ENCODE data around the gene ADRB1.

ADRB1 gene

DNA sequence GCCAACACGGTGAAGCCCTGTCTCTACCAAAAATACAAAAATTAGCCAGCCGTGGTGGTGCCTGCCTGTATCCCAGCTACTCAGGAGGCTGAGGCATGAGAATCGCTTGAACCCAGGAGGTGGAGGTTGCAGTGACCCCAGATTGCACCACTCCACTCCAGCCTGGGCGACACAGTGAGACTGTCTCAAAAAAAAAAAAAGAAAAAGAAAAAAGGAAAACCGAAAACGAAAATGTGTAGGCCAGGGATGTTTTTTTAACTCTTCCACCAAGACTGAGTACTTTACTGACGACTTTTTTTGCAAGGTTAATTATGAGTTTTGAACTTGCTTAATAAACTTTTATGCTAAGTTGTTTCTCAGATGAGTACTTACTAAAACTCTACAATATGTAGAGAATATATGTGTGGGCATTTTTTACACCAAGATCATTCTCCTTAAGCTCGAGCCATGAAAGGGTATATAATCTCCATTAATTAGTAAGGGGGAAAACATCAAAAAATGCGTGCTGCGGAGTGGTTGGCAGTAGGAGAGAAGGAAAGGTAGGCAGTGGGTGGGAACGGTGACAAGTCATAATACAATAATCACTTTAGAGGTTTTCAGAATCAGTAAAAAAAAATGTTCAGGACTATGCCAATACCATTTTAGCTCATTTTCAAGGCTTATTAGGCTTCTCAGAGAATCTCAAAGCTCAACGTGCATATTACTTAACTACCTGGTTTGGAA lies 8.6 kb upstream of the ADRB1 start:
- Histone ChIP-seq H3K4me3 (ENCODE audit: insufficient read depth, low read depth, low read length) (no peak overlapping the region), H3K27ac (ENCODE audit: insufficient read depth, low read depth, low read length, poor library complexity, severe bottlenecking) (no peak overlapping the region), H3K27me3 (ENCODE audit: control insufficient read depth, insufficient read depth, low read length, poor library complexity, severe bottlenecking) (peaks cover 10% of the 10 kb centered on the region), H3K36me3 (ENCODE audit: control insufficient read depth, insufficient read depth, low read length) (no peaks in the 10 kb centered on the region), H3K4me1 (ENCODE audit: control insufficient read depth, insufficient read depth, low read length) (no peaks in the 10 kb centered on the region), H3K9me3 (ENCODE audit: control insufficient read depth, low read length) (no peaks in the 10 kb centered on the region)
- 91 to 93% methylated on average over 10 to 11 of the region's 12 CpGs for WGBS, 2 experiments

DNA sequence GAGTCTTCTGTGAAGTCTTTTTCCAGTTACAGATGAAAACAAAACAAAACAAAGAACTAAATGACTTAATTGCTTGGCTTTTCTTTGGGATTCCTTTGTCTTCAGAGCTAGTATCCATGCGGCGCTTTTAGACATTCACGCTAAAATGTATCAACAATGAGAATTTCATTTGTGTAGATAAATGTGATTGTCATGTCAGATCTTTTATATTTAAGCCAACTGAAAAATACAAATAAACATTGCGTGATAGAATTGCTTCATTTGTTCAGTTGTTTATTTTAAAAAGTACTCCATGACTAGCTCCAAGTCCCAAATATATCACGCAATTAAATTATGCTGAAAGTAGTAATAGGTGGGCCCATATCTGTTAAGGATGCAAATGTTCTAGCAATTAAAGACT lies 7.9 kb upstream of the ADRB1 start:
- H3K27ac ChIP-seq (ENCODE audit: insufficient read depth, low read depth, low read length, poor library complexity, severe bottlenecking): no peak overlapping the region
- WGBS, 2 experiments: 83 to 95% methylated on average over 4 to 5 of the region's 5 CpGs
- no peaks in the 10 kb centered on the region for H3K36me3 ChIP-seq (ENCODE audit: control insufficient read depth, insufficient read depth, low read length)
- H3K4me3 ChIP-seq (ENCODE audit: insufficient read depth, low read depth, low read length): no peak overlapping the region
- H3K9me3 ChIP-seq (ENCODE audit: control insufficient read depth, low read length): no peaks in the 10 kb centered on the region
- H3K27me3 ChIP-seq (ENCODE audit: control insufficient read depth, insufficient read depth, low read length, poor library complexity, severe bottlenecking): peaks cover 17% of the 10 kb centered on the region
- no peaks in the 10 kb centered on the region for H3K4me1 ChIP-seq (ENCODE audit: control insufficient read depth, insufficient read depth, low read length)

GRCh38 chr10:114038819-114039218 lies 4.8 kb upstream of the ADRB1 start:
- no peaks in the 10 kb centered on the region for H3K36me3 ChIP-seq (ENCODE audit: control insufficient read depth, insufficient read depth, low read length)
- no peak overlapping the region for H3K4me3 ChIP-seq (ENCODE audit: insufficient read depth, low read depth, low read length)
- peaks cover 48% of the 10 kb centered on the region for H3K27me3 ChIP-seq (ENCODE audit: control insufficient read depth, insufficient read depth, low read length, poor library complexity, severe bottlenecking)
- 90 to 92% methylated on average over 3 of the region's 3 CpGs for WGBS, 2 experiments
- no peaks in the 10 kb centered on the region for H3K9me3 ChIP-seq (ENCODE audit: control insufficient read depth, low read length)
- peaks cover 3% of the 10 kb centered on the region for H3K4me1 ChIP-seq (ENCODE audit: control insufficient read depth, insufficient read depth, low read length)
- H3K27ac ChIP-seq (ENCODE audit: insufficient read depth, low read depth, low read length, poor library complexity, severe bottlenecking): no peak overlapping the region

GRCh38 chr10:114041166-114041565 lies 2.5 kb upstream of the ADRB1 start:
- H3K36me3 ChIP-seq (ENCODE audit: control insufficient read depth, insufficient read depth, low read length): no peaks in the 10 kb centered on the region
- no peaks in the 10 kb centered on the region for H3K9me3 ChIP-seq (ENCODE audit: control insufficient read depth, low read length)
- 87% methylated on average over 8 of the region's 8 CpGs for WGBS, 2 experiments
- peaks cover 71% of the 10 kb centered on the region for H3K27me3 ChIP-seq (ENCODE audit: control insufficient read depth, insufficient read depth, low read length, poor library complexity, severe bottlenecking)
- H3K4me1 ChIP-seq (ENCODE audit: control insufficient read depth, insufficient read depth, low read length): peaks cover 3% of the 10 kb centered on the region
- H3K4me3 ChIP-seq (ENCODE audit: insufficient read depth, low read depth, low read length): no peak overlapping the region
- no peak overlapping the region for H3K27ac ChIP-seq (ENCODE audit: insufficient read depth, low read depth, low read length, poor library complexity, severe bottlenecking)

DNA sequence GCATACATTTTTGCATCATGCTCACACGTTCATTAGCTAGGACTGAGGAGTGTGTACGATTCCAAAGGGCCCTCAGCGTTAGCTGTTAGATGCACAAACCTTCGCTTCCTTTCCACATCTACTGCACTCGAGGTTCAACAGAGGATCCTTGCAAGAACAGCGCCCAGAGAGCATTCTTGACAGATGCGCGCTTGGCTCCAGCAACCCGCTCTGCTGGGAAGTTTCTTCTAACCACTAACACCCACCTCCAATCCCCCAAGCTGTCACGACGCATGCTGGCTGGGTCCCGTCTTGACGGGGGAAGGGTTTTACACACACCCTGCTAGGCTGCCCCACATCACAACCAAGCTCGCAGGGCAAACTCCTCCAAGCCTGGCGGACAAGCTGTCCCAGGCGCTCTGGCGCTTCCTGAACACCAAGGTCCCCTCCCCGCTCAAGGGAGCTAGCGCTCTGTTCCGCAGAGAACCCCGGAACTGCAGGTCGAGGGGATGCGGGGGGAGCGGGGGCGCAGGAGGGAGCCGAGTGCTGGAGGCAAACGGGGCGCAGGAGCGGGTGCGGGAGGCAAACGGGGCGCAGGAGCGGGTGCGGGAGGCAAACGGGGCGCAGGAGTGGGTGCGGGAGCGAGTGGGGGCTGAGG lies 653 bp upstream of the ADRB1 start:
- no peaks in the 10 kb centered on the region for H3K9me3 ChIP-seq (ENCODE audit: control insufficient read depth, low read length)
- H3K27me3 ChIP-seq (ENCODE audit: control insufficient read depth, insufficient read depth, low read length, poor library complexity, severe bottlenecking): peaks cover 90% of the 10 kb centered on the region
- no peak overlapping the region for H3K27ac ChIP-seq (ENCODE audit: insufficient read depth, low read depth, low read length, poor library complexity, severe bottlenecking)
- no peaks in the 10 kb centered on the region for H3K36me3 ChIP-seq (ENCODE audit: control insufficient read depth, insufficient read depth, low read length)
- H3K4me1 ChIP-seq (ENCODE audit: control insufficient read depth, insufficient read depth, low read length): peaks cover 3% of the 10 kb centered on the region
- WGBS, 2 experiments: 2 to 3% methylated on average over 38 of the region's 38 CpGs
- peak overlapping the region; percentile 36 for H3K4me3 ChIP-seq (ENCODE audit: insufficient read depth, low read depth, low read length)

DNA sequence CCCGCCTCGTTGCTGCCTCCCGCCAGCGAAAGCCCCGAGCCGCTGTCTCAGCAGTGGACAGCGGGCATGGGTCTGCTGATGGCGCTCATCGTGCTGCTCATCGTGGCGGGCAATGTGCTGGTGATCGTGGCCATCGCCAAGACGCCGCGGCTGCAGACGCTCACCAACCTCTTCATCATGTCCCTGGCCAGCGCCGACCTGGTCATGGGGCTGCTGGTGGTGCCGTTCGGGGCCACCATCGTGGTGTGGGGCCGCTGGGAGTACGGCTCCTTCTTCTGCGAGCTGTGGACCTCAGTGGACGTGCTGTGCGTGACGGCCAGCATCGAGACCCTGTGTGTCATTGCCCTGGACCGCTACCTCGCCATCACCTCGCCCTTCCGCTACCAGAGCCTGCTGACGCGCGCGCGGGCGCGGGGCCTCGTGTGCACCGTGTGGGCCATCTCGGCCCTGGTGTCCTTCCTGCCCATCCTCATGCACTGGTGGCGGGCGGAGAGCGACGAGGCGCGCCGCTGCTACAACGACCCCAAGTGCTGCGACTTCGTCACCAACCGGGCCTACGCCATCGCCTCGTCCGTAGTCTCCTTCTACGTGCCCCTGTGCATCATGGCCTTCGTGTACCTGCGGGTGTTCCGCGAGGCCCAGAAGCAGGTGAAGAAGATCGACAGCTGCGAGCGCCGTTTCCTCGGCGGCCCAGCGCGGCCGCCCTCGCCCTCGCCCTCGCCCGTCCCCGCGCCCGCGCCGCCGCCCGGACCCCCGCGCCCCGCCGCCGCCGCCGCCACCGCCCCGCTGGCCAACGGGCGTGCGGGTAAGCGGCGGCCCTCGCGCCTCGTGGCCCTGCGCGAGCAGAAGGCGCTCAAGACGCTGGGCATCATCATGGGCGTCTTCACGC lies 825 bp downstream of the ADRB1 start:
- Histone ChIP-seq H3K27me3 (ENCODE audit: control insufficient read depth, insufficient read depth, low read length, poor library complexity, severe bottlenecking) (peaks cover 98% of the 10 kb centered on the region), H3K9me3 (ENCODE audit: control insufficient read depth, low read length) (no peaks in the 10 kb centered on the region), H3K27ac (ENCODE audit: insufficient read depth, low read depth, low read length, poor library complexity, severe bottlenecking) (no peak overlapping the region), H3K4me1 (ENCODE audit: control insufficient read depth, insufficient read depth, low read length) (peaks cover 3% of the 10 kb centered on the region), H3K4me3 (ENCODE audit: insufficient read depth, low read depth, low read length) (peak overlapping the region; percentile 36), H3K36me3 (ENCODE audit: control insufficient read depth, insufficient read depth, low read length) (no peaks in the 10 kb centered on the region)
- 12% methylated on average over 106 of the region's 106 CpGs for WGBS, 2 experiments

DNA sequence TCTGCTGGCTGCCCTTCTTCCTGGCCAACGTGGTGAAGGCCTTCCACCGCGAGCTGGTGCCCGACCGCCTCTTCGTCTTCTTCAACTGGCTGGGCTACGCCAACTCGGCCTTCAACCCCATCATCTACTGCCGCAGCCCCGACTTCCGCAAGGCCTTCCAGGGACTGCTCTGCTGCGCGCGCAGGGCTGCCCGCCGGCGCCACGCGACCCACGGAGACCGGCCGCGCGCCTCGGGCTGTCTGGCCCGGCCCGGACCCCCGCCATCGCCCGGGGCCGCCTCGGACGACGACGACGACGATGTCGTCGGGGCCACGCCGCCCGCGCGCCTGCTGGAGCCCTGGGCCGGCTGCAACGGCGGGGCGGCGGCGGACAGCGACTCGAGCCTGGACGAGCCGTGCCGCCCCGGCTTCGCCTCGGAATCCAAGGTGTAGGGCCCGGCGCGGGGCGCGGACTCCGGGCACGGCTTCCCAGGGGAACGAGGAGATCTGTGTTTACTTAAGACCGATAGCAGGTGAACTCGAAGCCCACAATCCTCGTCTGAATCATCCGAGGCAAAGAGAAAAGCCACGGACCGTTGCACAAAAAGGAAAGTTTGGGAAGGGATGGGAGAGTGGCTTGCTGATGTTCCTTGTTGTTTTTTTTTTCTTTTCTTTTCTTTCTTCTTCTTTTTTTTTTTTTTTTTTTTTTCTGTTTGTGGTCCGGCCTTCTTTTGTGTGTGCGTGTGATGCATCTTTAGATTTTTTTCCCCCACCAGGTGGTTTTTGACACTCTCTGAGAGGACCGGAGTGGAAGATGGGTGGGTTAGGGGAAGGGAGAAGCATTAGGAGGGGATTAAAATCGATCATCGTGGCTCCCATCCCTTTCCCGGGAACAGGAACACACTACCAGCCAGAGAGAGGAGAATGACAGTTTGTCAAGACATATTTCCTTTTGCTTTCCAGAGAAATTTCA lies 1.7 kb downstream of the ADRB1 start:
- no peaks in the 10 kb centered on the region for H3K36me3 ChIP-seq (ENCODE audit: control insufficient read depth, insufficient read depth, low read length)
- 8 to 9% methylated on average over 76 to 78 of the region's 78 CpGs for WGBS, 2 experiments
- peaks cover 3% of the 10 kb centered on the region for H3K4me1 ChIP-seq (ENCODE audit: control insufficient read depth, insufficient read depth, low read length)
- no peaks in the 10 kb centered on the region for H3K9me3 ChIP-seq (ENCODE audit: control insufficient read depth, low read length)
- no peak overlapping the region for H3K4me3 ChIP-seq (ENCODE audit: insufficient read depth, low read depth, low read length)
- H3K27ac ChIP-seq (ENCODE audit: insufficient read depth, low read depth, low read length, poor library complexity, severe bottlenecking): no peak overlapping the region
- H3K27me3 ChIP-seq (ENCODE audit: control insufficient read depth, insufficient read depth, low read length, poor library complexity, severe bottlenecking): peaks cover 96% of the 10 kb centered on the region

GRCh38 chr10:114046087-114046458 lies 2.4 kb downstream of the ADRB1 start:
- 71 to 84% methylated on average over 7 of the region's 7 CpGs for WGBS, 2 experiments
- Histone ChIP-seq H3K4me3 (ENCODE audit: insufficient read depth, low read depth, low read length) (no peak overlapping the region), H3K4me1 (ENCODE audit: control insufficient read depth, insufficient read depth, low read length) (peaks cover 3% of the 10 kb centered on the region), H3K9me3 (ENCODE audit: control insufficient read depth, low read length) (no peaks in the 10 kb centered on the region), H3K27ac (ENCODE audit: insufficient read depth, low read depth, low read length, poor library complexity, severe bottlenecking) (no peak overlapping the region), H3K27me3 (ENCODE audit: control insufficient read depth, insufficient read depth, low read length, poor library complexity, severe bottlenecking) (peaks cover 90% of the 10 kb centered on the region), H3K36me3 (ENCODE audit: control insufficient read depth, insufficient read depth, low read length) (no peaks in the 10 kb centered on the region)

GRCh38 chr10:114048472-114048871 lies 4.8 kb downstream of the ADRB1 start:
- 75 to 81% methylated on average over 3 of the region's 3 CpGs for WGBS, 2 experiments
- H3K27ac ChIP-seq (ENCODE audit: insufficient read depth, low read depth, low read length, poor library complexity, severe bottlenecking): no peak overlapping the region
- no peaks in the 10 kb centered on the region for H3K4me1 ChIP-seq (ENCODE audit: control insufficient read depth, insufficient read depth, low read length)
- H3K36me3 ChIP-seq (ENCODE audit: control insufficient read depth, insufficient read depth, low read length): no peaks in the 10 kb centered on the region
- H3K27me3 ChIP-seq (ENCODE audit: control insufficient read depth, insufficient read depth, low read length, poor library complexity, severe bottlenecking): peaks cover 66% of the 10 kb centered on the region
- no peak overlapping the region for H3K4me3 ChIP-seq (ENCODE audit: insufficient read depth, low read depth, low read length)
- H3K9me3 ChIP-seq (ENCODE audit: control insufficient read depth, low read length): no peaks in the 10 kb centered on the region

All from ectodermal cell (in vitro differentiated cells).